CD4-positive, CD25-positive, alpha-beta regulatory T cell (primary cell): ENCODE data around the gene GJC2. TPM values are rescaled to one million over a fixed set of nuclear protein-coding genes. Genes with fewer than 3 reads are reported as not detected.

Experiments used
- ATAC-seq, 2 donors: fragments of 150-1000 bp; cut with Tn5 transposase; one replicate each; pipeline ENCODE4 v1.10.0; 2021; ENCODE audit warnings: low read depth in 2 of 2, moderate number of reproducible peaks in 2 of 2, moderate library complexity in 1 of 2
- DNase-seq, 3 donors: peaks; one replicate each; pipeline versions ENCODE4 v3.0.0 to v3.0.0-alpha.2; 2012 to 2022; ENCODE audit warnings: mixed read lengths in 1 of 3
- H3K27ac ChIP-seq: one replicate; pipeline ENCODE4 v1.7.0; 2013; ENCODE audit warnings: mild to moderate bottlenecking, low read length; ENCODE audit not compliant: insufficient read depth, poor library complexity, severe bottlenecking
- H3K27me3 ChIP-seq: one replicate; pipeline ENCODE4 v1.7.0; 2013; ENCODE audit warnings: low read length; ENCODE audit not compliant: control insufficient read depth, insufficient read depth
- H3K36me3 ChIP-seq: one replicate; pipeline ENCODE4 v1.7.0; 2013; ENCODE audit warnings: mild to moderate bottlenecking, low read length, moderate library complexity; ENCODE audit not compliant: control insufficient read depth, insufficient read depth
- H3K4me1 ChIP-seq: 2 replicates; pipeline ENCODE4 v1.7.0; 2013; ENCODE audit warnings: mild to moderate bottlenecking, low read length; ENCODE audit not compliant: insufficient read depth, control insufficient read depth, poor library complexity, severe bottlenecking
- H3K4me3 ChIP-seq: one replicate; pipeline ENCODE4 v1.7.0; 2013; ENCODE audit warnings: low read depth, mild to moderate bottlenecking, low read length, moderate library complexity
- H3K9me3 ChIP-seq, 2 experiments: 1 replicate in 1 of 2; 2 replicates in 1 of 2; pipeline ENCODE4 v1.7.0; 2013; ENCODE audit warnings: low read length in 2 of 2, mild to moderate bottlenecking in 1 of 2, moderate library complexity in 1 of 2; ENCODE audit not compliant: control insufficient read depth in 2 of 2
- H3K27ac Mint-ChIP-seq, 3 donors: one replicate each; pipeline ENCODE4 v1.8.0; 2020 to 2022; ENCODE audit warnings: mild to moderate bottlenecking in 3 of 3, mixed read lengths in 3 of 3, moderate library complexity in 2 of 3
- H3K27me3 Mint-ChIP-seq: one replicate; pipeline ENCODE4 v1.8.0; 2022; ENCODE audit warnings: mild to moderate bottlenecking, mixed read lengths
- H3K36me3 Mint-ChIP-seq: one replicate; pipeline ENCODE4 v1.8.0; 2020; ENCODE audit warnings: mixed read lengths
- H3K4me1 Mint-ChIP-seq, 4 donors: one replicate each; pipeline ENCODE4 v1.8.0; 2020 to 2022; ENCODE audit warnings: mixed read lengths in 4 of 4, mild to moderate bottlenecking in 1 of 4
- H3K4me3 Mint-ChIP-seq, 4 donors: one replicate each; pipeline ENCODE4 v1.8.0; 2020 to 2022; ENCODE audit warnings: mild to moderate bottlenecking in 4 of 4, mixed read lengths in 4 of 4, moderate library complexity in 3 of 4
- H3K9me3 Mint-ChIP-seq, 7 donors: one replicate each; pipeline ENCODE4 v1.8.0; 2020 to 2022; ENCODE audit warnings: mixed read lengths in 7 of 7, mild to moderate bottlenecking in 3 of 7, moderate library complexity in 2 of 7
- polyA plus RNA-seq, 4 donors: library from polyadenylated mRNA; unstranded; fragments of 300-500 nt; fragmentation: Illumina TruSeq; gene quantifications; one replicate each; pipeline ENCODE4 v1.2.3, GENCODE V29; 2021
- total RNA-seq: library from RNA; stranded (reverse); gene quantifications from one replicate; pipeline ENCODE4 v1.2.3, GENCODE V29; 2022

The GJC2 gene
- total and polyA plus RNA-seq, 5 donors from 2014 or later: 2.8 TPM; not detected in 4

- no peak for DNase-seq
- no peak overlapping the region for H3K27ac ChIP-seq
- H3K4me3 ChIP-seq: no peak overlapping the region
- no peaks in the 10 kb centered on the region for H3K27me3 Mint-ChIP-seq
- H3K4me3 Mint-ChIP-seq: no peak overlapping the region
- H3K27me3 ChIP-seq: no peaks in the 10 kb centered on the region
- H3K9me3 Mint-ChIP-seq: peaks cover 0 to 6% (median 0%) of the 10 kb centered on the region in 7 donors
- H3K9me3 ChIP-seq: no peaks in the 10 kb centered on the region
- H3K4me1 ChIP-seq: peaks cover 7% of the 10 kb centered on the region
- H3K36me3 Mint-ChIP-seq: peaks cover 7% of the 10 kb centered on the region
- peaks cover 2 to 7% (median 4%) of the 10 kb centered on the region in 4 donors for H3K4me1 Mint-ChIP-seq
- no peak for ATAC-seq
- no peaks in the 10 kb centered on the region for H3K36me3 ChIP-seq
- no peak overlapping the region for H3K27ac Mint-ChIP-seq
Measured at GRCh38 chr1:228190778-228191177, 41.0 kb downstream of the GJC2 start.

- H3K27ac Mint-ChIP-seq: no peak overlapping the region
Measured at GRCh38 chr1:228194436-228194835, 44.7 kb downstream of the GJC2 start.

GRCh38 chr1:228194921-228195812 is 45.4 kb downstream of the GJC2 start:
- H3K9me3 Mint-ChIP-seq: peaks cover 0 to 16% (median 12%) of the 10 kb centered on the region in 7 donors
- H3K36me3 ChIP-seq: no peaks in the 10 kb centered on the region
- H3K4me1 Mint-ChIP-seq: peaks cover 0 to 10% (median 1%) of the 10 kb centered on the region in 4 donors
- H3K27ac Mint-ChIP-seq: no peak overlapping the region
- DNase-seq (no peak), ATAC-seq (no peak)
- H3K4me3 Mint-ChIP-seq: no peak overlapping the region
- H3K4me1 ChIP-seq: no peaks in the 10 kb centered on the region
- peaks cover 16 to 17% of the 10 kb centered on the region in 2 experiments for H3K9me3 ChIP-seq
- peaks cover 21% of the 10 kb centered on the region for H3K36me3 Mint-ChIP-seq
- no peak overlapping the region for H3K27ac ChIP-seq
- no peaks in the 10 kb centered on the region for H3K27me3 Mint-ChIP-seq
- no peaks in the 10 kb centered on the region for H3K27me3 ChIP-seq
- H3K4me3 ChIP-seq: no peak overlapping the region

More at GRCh38 chr1:228194436-228194835, 44.7 kb downstream of the GJC2 start:
- H3K36me3 Mint-ChIP-seq: peaks cover 18% of the 10 kb centered on the region
- peaks cover 10 to 12% of the 10 kb centered on the region in 2 experiments for H3K9me3 ChIP-seq
- no peaks in the 10 kb centered on the region for H3K36me3 ChIP-seq
- DNase-seq (no peak), ATAC-seq (no peak)
- no peak overlapping the region for H3K4me3 ChIP-seq
- H3K4me1 Mint-ChIP-seq: peaks cover 0 to 10% (median 1%) of the 10 kb centered on the region in 4 donors
- H3K27ac ChIP-seq: no peak overlapping the region
- H3K4me3 Mint-ChIP-seq: no peak overlapping the region
- H3K27me3 ChIP-seq: no peaks in the 10 kb centered on the region
- no peaks in the 10 kb centered on the region for H3K27me3 Mint-ChIP-seq
- H3K4me1 ChIP-seq: no peaks in the 10 kb centered on the region
- peaks cover 0 to 13% (median 7%) of the 10 kb centered on the region in 7 donors for H3K9me3 Mint-ChIP-seq

- Mint-ChIP-seq H3K9me3 (peaks cover 2 to 16% (median 12%) of the 10 kb centered on the region in 7 donors), H3K36me3 (peaks cover 21% of the 10 kb centered on the region), H3K4me3 (no peak overlapping the region), H3K27me3 (no peaks in the 10 kb centered on the region), H3K4me1 (peaks cover 0 to 10% (median 0%) of the 10 kb centered on the region in 4 donors), H3K27ac (peak overlapping the region in 1 of 3 donors; percentile 43)
- no peaks in the 10 kb centered on the region for H3K27me3 ChIP-seq
- H3K27ac ChIP-seq: no peak overlapping the region
- no peak for ATAC-seq
- H3K4me3 ChIP-seq: no peak overlapping the region
- DNase-seq: no peak
- peaks cover 16 to 17% of the 10 kb centered on the region in 2 experiments for H3K9me3 ChIP-seq
- no peaks in the 10 kb centered on the region for H3K36me3 ChIP-seq
- H3K4me1 ChIP-seq: no peaks in the 10 kb centered on the region
Measured at GRCh38 chr1:228197555-228198147, 47.9 kb downstream of the GJC2 start.

- peaks cover 2 to 16% (median 12%) of the 10 kb centered on the region in 7 donors for H3K9me3 Mint-ChIP-seq
- Histone ChIP-seq H3K4me3 (no peak overlapping the region), H3K27ac (no peak overlapping the region), H3K27me3 (no peaks in the 10 kb centered on the region), H3K9me3 (peaks cover 16 to 17% of the 10 kb centered on the region in 2 experiments), H3K36me3 (no peaks in the 10 kb centered on the region), H3K4me1 (no peaks in the 10 kb centered on the region)
- no peak for ATAC-seq
- H3K27me3 Mint-ChIP-seq: no peaks in the 10 kb centered on the region
- DNase-seq: no peak
- peak overlapping the region in 1 of 3 donors; percentile 18 for H3K27ac Mint-ChIP-seq
- H3K36me3 Mint-ChIP-seq: peaks cover 21% of the 10 kb centered on the region
- H3K4me3 Mint-ChIP-seq: no peak overlapping the region
- H3K4me1 Mint-ChIP-seq: peaks cover 0 to 10% (median 0%) of the 10 kb centered on the region in 4 donors
Measured at GRCh38 chr1:228198977-228199590, 49.4 kb downstream of the GJC2 start.

- H3K4me1 ChIP-seq: no peaks in the 10 kb centered on the region
- Mint-ChIP-seq H3K27me3 (no peaks in the 10 kb centered on the region), H3K36me3 (no peaks in the 10 kb centered on the region), H3K9me3 (peaks cover 0 to 3% (median 0%) of the 10 kb centered on the region in 7 donors), H3K27ac (no peak overlapping the region), H3K4me1 (no peaks in the 10 kb centered on the region), H3K4me3 (no peak overlapping the region)
- H3K36me3 ChIP-seq: no peaks in the 10 kb centered on the region
- DNase-seq (no peak), ATAC-seq (no peak)
- no peak overlapping the region for H3K27ac ChIP-seq
- H3K9me3 ChIP-seq: peaks cover 0 to 2% of the 10 kb centered on the region in 2 experiments
- H3K27me3 ChIP-seq: no peaks in the 10 kb centered on the region
- no peak overlapping the region for H3K4me3 ChIP-seq
Measured at GRCh38 chr1:228204958-228205357, 55.2 kb downstream of the GJC2 start.

GRCh38 chr1:228205526-228206436 is 56.1 kb downstream of the GJC2 start:
- no peaks in the 10 kb centered on the region for H3K27me3 Mint-ChIP-seq
- peaks cover 0 to under 1% (median 0%) of the 10 kb centered on the region in 4 donors for H3K4me1 Mint-ChIP-seq
- H3K27ac ChIP-seq: no peak overlapping the region
- ATAC-seq (no peak), DNase-seq (no peak)
- H3K27ac Mint-ChIP-seq: no peak overlapping the region
- no peaks in the 10 kb centered on the region for H3K4me1 ChIP-seq
- no peaks in the 10 kb centered on the region for H3K36me3 ChIP-seq
- H3K4me3 ChIP-seq: no peak overlapping the region
- H3K4me3 Mint-ChIP-seq: no peak overlapping the region
- H3K27me3 ChIP-seq: no peaks in the 10 kb centered on the region
- H3K9me3 ChIP-seq: no peaks in the 10 kb centered on the region
- no peaks in the 10 kb centered on the region for H3K36me3 Mint-ChIP-seq
- peaks cover 0 to 3% (median 0%) of the 10 kb centered on the region in 7 donors for H3K9me3 Mint-ChIP-seq
